Measurements from ENCODE around the gene SLC5A11. TPM values are rescaled to one million over a fixed set of nuclear protein-coding genes. Genes with fewer than 3 reads are reported as not detected.
A peak's percentile ranks its signal among the peaks of the same experiment; 100 is the strongest.

Gene SLC5A11
- polyA plus RNA-seq, 3 donors, result 0.60 TPM; not detected in 2

- H3K36me3 ChIP-seq (replicated peaks in 1 of 2; ENCODE audit: control insufficient read depth in 1 of 2, insufficient read depth in 2 of 2, low read length in 2 of 2), result peaks cover 95 to 100% of the 10 kb centered on the region in 2 donors
- WGBS (ENCODE audit: insufficient coverage), result 94% methylated on average over 9 of the region's 12 CpGs
- Mint-ChIP-seq H3K4me3 (no peak overlapping the region), H3K36me3 (peaks cover 80 to 96% of the 10 kb centered on the region in 2 donors), H3K9me3 (no peaks in the 10 kb centered on the region), H3K27me3 (ENCODE audit: low read depth in 3 of 3) (peaks cover 0 to 2% (median 0%) of the 10 kb centered on the region in 3 donors), H3K27ac (peak overlapping the region in 1 of 7 donors; percentile 5), H3K4me1 (no peaks in the 10 kb centered on the region)
- TF ChIP-seq CTCF (IDR thresholded peaks at IDR 0.05), result no peak
- no peaks in the 10 kb centered on the region for H3K79me2 ChIP-seq (ENCODE audit: insufficient read depth, low read length)
- H3K9ac ChIP-seq (ENCODE audit: insufficient read depth, low read length, poor library complexity, severe bottlenecking), result no peak overlapping the region
- H2AFZ ChIP-seq (ENCODE audit: insufficient read depth, low read depth, low read length, poor library complexity, severe bottlenecking), result no peak overlapping the region
- no peak overlapping the region for H3K4me3 ChIP-seq (replicated peaks in 1 of 3; ENCODE audit: low read depth in 2 of 3, low read length in 3 of 3)
- intact Hi-C loops (cut with micrococcal nuclease), result no loop called here
- DNase-seq, result no peak
- H3K27ac ChIP-seq (ENCODE audit: low read depth in 1 of 2, low read length in 2 of 2), result no peak overlapping the region
- no peaks in the 10 kb centered on the region for H3K4me1 ChIP-seq (ENCODE audit: control insufficient read depth in 1 of 2, insufficient read depth in 2 of 2, low read length in 2 of 2)
- H3K9me3 ChIP-seq (replicated peaks in 1 of 2; ENCODE audit: control insufficient read depth in 1 of 2, insufficient read depth in 1 of 2, low read length in 2 of 2), result no peaks in the 10 kb centered on the region
- H3K27me3 ChIP-seq (ENCODE audit: control insufficient read depth in 2 of 2, insufficient read depth in 2 of 2, low read length in 2 of 2), result no peaks in the 10 kb centered on the region
- H4K20me1 ChIP-seq (ENCODE audit: insufficient read depth, low read length), result peaks cover 63% of the 10 kb centered on the region
- H3K4me2 ChIP-seq (replicated peaks; ENCODE audit: extremely low read depth, low read length, poor library complexity, severe bottlenecking), result no peak overlapping the region
These were observed 85.3 kb downstream of the SLC5A11 start for GRCh38 chr16:24931091-24931490.

GRCh38 chr16:24935336-24935735 is 89.6 kb downstream of the SLC5A11 start:
- H3K79me2 ChIP-seq (ENCODE audit: insufficient read depth, low read length), result no peaks in the 10 kb centered on the region
- H3K4me1 Mint-ChIP-seq, result no peaks in the 10 kb centered on the region
- DNase-seq, result no peak
- H4K20me1 ChIP-seq (ENCODE audit: insufficient read depth, low read length), result peaks cover 52% of the 10 kb centered on the region
- no peak overlapping the region for H3K27ac ChIP-seq (ENCODE audit: low read depth in 1 of 2, low read length in 2 of 2)
- H3K36me3 Mint-ChIP-seq, result peaks cover 73 to 97% of the 10 kb centered on the region in 2 donors
- no peak for TF ChIP-seq CTCF (IDR thresholded peaks at IDR 0.05)
- no peak overlapping the region for H3K4me3 ChIP-seq (replicated peaks in 1 of 3; ENCODE audit: low read depth in 2 of 3, low read length in 3 of 3)
- H3K27me3 Mint-ChIP-seq (ENCODE audit: low read depth in 3 of 3), result peaks cover 0 to 2% (median 0%) of the 10 kb centered on the region in 3 donors
- H3K4me1 ChIP-seq (ENCODE audit: control insufficient read depth in 1 of 2, insufficient read depth in 2 of 2, low read length in 2 of 2), result no peaks in the 10 kb centered on the region
- H3K27me3 ChIP-seq (ENCODE audit: control insufficient read depth in 2 of 2, insufficient read depth in 2 of 2, low read length in 2 of 2), result no peaks in the 10 kb centered on the region
- H3K4me2 ChIP-seq (replicated peaks; ENCODE audit: extremely low read depth, low read length, poor library complexity, severe bottlenecking), result no peak overlapping the region
- WGBS (ENCODE audit: insufficient coverage), result 98% methylated on average over 4 of the region's 6 CpGs
- no peaks in the 10 kb centered on the region for H3K9me3 Mint-ChIP-seq
- H3K27ac Mint-ChIP-seq, result peak overlapping the region in 1 of 7 donors; percentile 37
- no peak overlapping the region for H3K4me3 Mint-ChIP-seq
- intact Hi-C loops (cut with micrococcal nuclease), result no loop called here
- H2AFZ ChIP-seq (ENCODE audit: insufficient read depth, low read depth, low read length, poor library complexity, severe bottlenecking), result no peak overlapping the region
- peaks cover 90 to 98% of the 10 kb centered on the region in 2 donors for H3K36me3 ChIP-seq (replicated peaks in 1 of 2; ENCODE audit: control insufficient read depth in 1 of 2, insufficient read depth in 2 of 2, low read length in 2 of 2)
- H3K9me3 ChIP-seq (replicated peaks in 1 of 2; ENCODE audit: control insufficient read depth in 1 of 2, insufficient read depth in 1 of 2, low read length in 2 of 2), result no peaks in the 10 kb centered on the region
- no peak overlapping the region for H3K9ac ChIP-seq (ENCODE audit: insufficient read depth, low read length, poor library complexity, severe bottlenecking)
